Stimulated activated CD8-positive, alpha-beta memory T cell treated with anti-CD3 and anti-CD28 coated beads, Interleukin-4, amount 100 ng/mL, for 1 hour (primary cell): ENCODE results near the gene FGF7.
A peak's percentile ranks its signal among the peaks of the same experiment; 100 is the strongest.
"Not testable (repeated sequence)": the region's sequence is repeated elsewhere in the genome, so short reads cannot be mapped to it uniquely, and the experiment has no call there.

Experiments used
- DNase-seq, 2 donors: peaks; one replicate each; pipeline ENCODE4 v3.0.0-alpha.2; 2020; ENCODE audit warnings: low read depth in 2 of 2, low spot score in 1 of 2

The FGF7 gene

GRCh38 chr15:49423021-49423420, at the start of gene FGF7:
Gene FGF7, plus strand, starts transcription at chr15:49423242. Its CDS starts 1,056 bp downstream, at chr15:49424298.
- DNase-seq = no peak

- DNase-seq = no peak
These were observed 43.0 kb upstream of the FGF7 start for GRCh38 chr15:49379996-49380395.

DNA sequence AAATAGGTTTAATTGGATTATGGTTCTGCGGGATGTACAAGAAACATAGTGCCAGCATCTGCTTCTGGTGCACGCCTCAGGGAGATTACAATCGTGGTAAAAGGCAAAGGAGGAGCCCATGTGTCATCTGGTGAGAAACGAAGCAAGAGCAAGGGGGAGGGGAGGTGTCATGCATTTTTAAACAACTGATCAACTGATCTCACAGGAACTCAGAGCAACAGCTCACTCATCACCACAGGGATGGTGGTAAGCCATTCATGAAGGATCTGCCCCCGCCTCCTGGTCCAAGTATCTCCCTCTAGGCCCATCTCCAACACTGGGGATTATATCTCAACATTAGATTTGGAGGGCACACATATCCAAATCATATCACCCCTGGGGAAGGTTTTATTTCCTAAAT, 42.1 kb upstream of the FGF7 start:
- DNase-seq = no peak

DNA sequence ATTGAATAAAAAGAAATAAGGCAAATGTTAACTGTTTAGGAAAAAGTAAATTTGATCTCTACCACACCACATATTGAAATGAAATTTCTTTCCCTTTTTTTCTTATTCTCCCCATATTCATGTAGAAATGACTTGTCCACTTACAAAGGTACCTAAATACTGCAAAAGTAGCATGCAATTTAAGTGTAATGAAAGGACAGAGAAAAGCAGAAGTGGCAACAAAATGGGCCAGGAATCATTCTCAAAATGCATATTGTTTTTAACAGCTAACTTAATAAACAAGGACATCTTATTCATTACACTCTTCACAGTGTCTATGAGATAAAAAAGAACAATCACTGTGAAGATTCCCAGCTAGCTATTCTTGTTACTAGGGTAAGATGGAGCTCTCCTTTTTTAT, 40.6 kb upstream of the FGF7 start:
- no peak for DNase-seq

DNA sequence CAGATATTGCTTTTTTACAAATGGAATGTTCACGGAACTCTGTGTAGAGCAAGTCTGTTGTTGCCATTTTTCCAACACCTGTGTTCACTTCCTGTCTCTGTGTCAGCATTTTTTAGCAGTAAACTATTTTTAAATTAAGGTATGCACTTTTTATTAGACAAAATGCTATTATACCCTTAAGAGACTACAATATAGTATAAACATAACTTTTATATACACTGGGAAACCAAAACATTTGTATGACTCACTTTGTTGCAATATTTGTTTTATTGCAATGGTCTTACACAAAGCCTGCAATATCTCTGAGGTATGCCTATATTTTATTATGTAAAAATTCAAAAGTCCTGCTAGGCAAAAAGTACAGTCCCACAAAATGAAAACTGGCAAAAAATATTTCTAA, 39.8 kb upstream of the FGF7 start:
- no peak for DNase-seq

DNA sequence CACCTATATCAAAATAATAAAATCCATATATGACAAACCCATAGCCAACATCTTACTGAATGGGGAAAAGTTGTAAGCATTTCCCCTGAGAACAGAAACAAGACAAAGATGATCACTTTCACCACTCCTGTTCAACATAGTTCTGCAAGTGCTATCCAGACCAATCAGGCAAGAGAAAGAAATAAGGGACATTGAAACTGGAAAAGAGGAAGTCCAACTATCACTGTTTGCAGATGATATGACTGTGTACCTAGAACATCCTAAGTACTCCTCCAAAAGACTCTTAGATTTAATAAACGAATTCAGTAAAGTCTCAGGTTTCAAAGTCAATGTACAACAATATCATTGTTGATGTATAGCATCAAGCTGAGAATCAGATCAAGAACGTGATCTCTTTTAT, 35.6 kb upstream of the FGF7 start:
- no peak for DNase-seq

DNA sequence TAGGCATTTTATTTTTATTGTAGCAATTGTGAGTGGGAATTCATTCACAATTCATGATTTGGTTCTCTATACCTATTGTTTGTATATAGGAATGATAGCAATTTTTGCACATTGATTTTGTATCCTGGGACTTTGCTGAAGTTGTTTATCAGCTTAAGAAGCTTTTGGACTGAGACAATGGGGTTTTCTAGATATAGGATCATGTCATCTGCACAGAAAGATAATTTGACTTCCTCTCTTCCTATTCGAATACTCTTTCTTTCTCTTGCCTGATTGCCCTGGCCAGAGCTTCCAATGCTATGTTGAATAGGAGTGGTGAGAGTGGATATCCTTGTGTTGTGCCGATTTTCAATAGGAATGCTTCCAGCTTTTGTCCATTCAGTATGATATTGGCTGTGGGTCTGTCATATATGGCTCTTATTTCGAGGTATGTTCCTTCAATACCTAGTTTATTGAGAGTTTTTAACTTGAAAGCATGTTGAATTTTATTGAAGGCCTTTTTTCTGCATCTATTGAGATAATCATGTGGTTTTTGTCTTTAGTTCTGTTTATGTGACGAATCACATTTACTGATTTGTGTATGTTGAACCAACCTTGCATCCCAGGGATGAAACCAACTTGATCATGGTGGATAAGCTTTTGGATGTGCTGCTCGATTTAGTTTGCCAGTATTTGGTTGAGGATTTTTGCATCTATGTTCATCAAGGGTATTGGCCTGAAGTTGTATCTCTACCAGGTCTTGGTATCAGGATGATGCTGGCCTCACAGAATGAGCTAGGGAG, 20.3 kb upstream of the FGF7 start:
- not testable (repeated sequence) for DNase-seq

- DNase-seq = no peak
These were observed 16.5 kb upstream of the FGF7 start for GRCh38 chr15:49406352-49407118.

- no peak for DNase-seq
These were observed 12.4 kb upstream of the FGF7 start for GRCh38 chr15:49410641-49411040.

DNA sequence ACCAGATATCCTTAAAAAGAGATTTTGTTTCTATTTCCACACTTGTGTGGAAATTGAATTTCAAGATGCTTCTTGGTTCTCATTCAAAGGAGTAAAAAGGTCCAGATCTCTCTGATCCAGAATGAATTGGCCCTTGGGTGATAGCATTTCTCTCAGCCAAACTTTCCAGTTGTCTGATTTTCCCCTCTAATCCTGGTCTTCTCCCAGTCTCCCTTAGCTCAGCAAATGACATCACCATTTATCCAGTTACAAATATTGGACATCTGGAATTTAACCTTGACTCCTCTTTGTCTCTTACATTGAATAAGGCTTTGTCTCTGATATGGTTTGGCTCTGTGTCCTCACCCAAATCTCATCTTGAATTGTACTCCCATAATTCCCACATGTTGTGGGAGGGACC, 10.2 kb upstream of the FGF7 start:
- no peak for DNase-seq

GRCh38 chr15:49415149-49415548, 7.9 kb upstream of the FGF7 start:
- DNase-seq = no peak

DNA sequence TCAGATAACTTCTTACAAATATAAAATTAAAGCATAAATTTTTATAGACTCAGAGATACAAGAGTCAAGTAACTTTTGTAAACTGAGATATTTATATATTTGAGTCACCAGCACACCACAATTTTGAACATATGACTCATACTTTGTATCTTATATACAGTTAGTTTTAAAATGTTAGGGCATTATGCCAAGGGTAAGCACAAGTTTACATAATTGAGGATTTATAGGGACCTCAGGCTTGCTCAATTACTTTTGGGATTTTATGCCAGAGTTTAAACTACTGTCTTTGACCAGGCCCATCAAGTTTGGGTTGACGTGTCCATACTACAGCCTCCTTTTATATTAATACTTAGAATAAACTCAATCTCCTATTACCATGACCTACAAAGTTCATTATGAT, 7.4 kb upstream of the FGF7 start:
- DNase-seq = no peak

GRCh38 chr15:49418811-49419210, 4.2 kb upstream of the FGF7 start:
- DNase-seq = no peak

GRCh38 chr15:49421991-49422390, 1.1 kb upstream of the FGF7 start:
- DNase-seq = peak in 1 of 2 donors; percentile 5

DNA sequence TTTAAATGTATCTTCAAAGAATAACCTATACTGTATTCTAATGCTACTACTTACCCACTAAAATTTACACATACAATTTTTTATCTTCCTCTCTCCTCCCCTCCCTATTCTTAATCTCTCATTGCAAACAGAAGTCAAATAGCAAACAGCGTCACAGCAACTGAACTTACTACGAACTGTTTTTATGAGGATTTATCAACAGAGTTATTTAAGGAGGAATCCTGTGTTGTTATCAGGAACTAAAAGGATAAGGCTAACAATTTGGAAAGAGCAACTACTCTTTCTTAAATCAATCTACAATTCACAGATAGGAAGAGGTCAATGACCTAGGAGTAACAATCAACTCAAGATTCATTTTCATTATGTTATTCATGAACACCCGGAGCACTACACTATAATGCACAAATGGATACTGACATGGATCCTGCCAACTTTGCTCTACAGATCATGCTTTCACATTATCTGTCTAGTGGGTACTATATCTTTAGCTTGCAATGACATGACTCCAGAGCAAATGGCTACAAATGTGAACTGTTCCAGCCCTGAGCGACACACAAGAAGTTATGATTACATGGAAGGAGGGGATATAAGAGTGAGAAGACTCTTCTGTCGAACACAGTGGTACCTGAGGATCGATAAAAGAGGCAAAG, 984 bp downstream of the FGF7 start:
- DNase-seq = no peak

- DNase-seq = no peak
These were observed 1.9 kb downstream of the FGF7 start for GRCh38 chr15:49424954-49425353.

DNA sequence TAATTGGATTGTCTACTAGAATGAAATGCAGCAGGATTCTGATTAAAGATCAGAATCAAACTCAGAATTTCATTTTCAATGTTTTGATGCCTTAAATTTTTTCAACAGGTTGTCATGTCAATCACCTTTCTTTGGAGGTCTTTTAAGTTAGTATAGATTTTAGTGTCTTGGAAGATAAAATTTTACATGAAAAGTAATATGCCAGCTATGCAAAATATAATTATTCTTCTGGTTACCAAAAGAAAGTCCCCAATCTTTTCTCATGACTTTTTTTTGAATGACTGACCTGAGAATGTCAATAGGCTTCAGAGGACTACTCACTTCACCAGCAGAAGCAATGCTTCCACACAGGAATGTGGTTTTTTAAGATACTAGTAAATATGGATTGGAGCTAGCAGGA, 4.3 kb downstream of the FGF7 start:
- no peak for DNase-seq

- DNase-seq = no peak
These were observed 5.5 kb downstream of the FGF7 start for GRCh38 chr15:49428409-49429095.

DNA sequence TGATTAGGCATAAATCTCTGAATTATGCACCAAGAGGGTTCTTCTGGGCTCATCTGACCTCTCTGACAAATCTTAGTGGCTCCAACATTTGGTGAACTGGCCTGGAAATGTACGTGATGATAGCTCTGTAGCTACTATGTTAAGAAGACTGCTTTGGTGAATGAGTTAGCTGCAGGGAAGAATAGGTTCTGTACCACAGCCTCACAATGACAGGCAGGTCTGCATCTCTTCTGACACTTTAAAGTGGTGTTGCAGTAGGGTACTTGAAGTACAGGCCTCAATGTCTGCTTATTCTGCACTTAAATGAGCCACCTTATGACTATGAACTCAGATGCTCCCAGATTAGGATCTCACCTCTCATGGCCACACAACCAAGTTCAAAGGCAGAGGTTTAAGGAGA, 7.0 kb downstream of the FGF7 start:
- no peak for DNase-seq

GRCh38 chr15:49435174-49435573, 12.1 kb downstream of the FGF7 start:
- DNase-seq = no peak

- DNase-seq = no peak
These were observed 13.7 kb downstream of the FGF7 start for GRCh38 chr15:49436751-49437150.
